BJ (cell line): ENCODE data around the gene MRPL52. TPM values are rescaled to one million over a fixed set of nuclear protein-coding genes. Genes with fewer than 3 reads are reported as not detected.

Experiments
- CTCF ChIA-PET: fragments of 350-600 bp; formaldehyde crosslinking; extraction: SDS; loops from one replicate; lab custom pipeline; 2021; ENCODE audit warnings: antibody characterized with exemption, inconsistent platforms; lab: Yijun Ruan, JAX
- POLR2A ChIA-PET: fragments of 300-600 bp; sonication (Branson Sonifier 250); formaldehyde crosslinking; extraction: SDS; loops from one replicate; lab custom pipeline; 2021; ENCODE audit warnings: antibody characterized with exemption; lab: Charles Lee
- DNase-seq: peaks from one replicate; pipeline ENCODE4 v3.0.0-alpha.2; 2011; ENCODE audit warnings: low read depth
- H3K27me3 ChIP-seq: 2 replicates; pipeline ENCODE4 v1.6.0; 2011; ENCODE audit warnings: low read length; ENCODE audit not compliant: control insufficient read depth, insufficient read depth
- H3K36me3 ChIP-seq: 2 replicates; pipeline ENCODE4 v1.5.1; 2011; ENCODE audit warnings: low read length; ENCODE audit not compliant: control insufficient read depth, insufficient read depth
- H3K4me3 ChIP-seq: 2 replicates; pipeline ENCODE4 v1.5.1; 2011; ENCODE audit warnings: low read depth, mild to moderate bottlenecking, control low read depth, low read length
- CTCF ChIP-seq: IDR thresholded peaks from 2 replicates; pipeline ENCODE4 v1.5.1; 2011; ENCODE audit warnings: low read depth, mild to moderate bottlenecking, control low read depth, inconsistent platforms, low read length, moderate library complexity; ENCODE audit not compliant: insufficient read depth
- polyA plus RNA-seq: library from polyadenylated mRNA; depleted of rRNA; stranded (reverse); fragments of >200 nt; gene quantifications from 2 replicates; pipeline ENCODE4 v1.2.3, GENCODE V29; 2011

MRPL52 gene
- polyA plus RNA-seq, 1 experiment, result 66.7 TPM

DNA sequence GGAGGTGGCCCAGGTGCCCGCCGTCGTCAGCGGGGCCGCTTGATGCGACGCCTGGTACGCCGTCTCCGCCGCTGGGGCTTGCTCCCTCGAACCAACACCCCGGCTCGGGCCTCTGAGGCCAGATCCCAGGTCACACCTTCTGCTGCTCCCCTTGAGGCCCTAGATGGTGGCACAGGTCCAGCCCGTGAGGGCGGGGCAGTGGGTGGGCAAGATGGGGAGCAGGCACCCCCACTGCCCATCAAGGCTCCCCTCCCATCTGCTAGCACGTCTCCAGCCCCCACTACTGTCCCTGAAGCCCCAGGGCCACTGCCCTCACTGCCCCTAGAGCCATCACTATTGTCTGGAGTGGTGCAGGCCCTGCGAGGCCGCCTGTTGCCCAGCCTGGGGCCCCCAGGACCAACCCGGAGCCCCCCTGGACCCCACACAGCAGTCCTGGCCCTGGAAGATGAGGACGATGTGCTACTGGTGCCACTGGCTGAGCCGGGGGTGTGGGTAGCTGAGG is 47.4 kb downstream of the MRPL52 start:
- DNase-seq, result no peak
- H3K4me3 ChIP-seq, result no peak overlapping the region
- CTCF ChIA-PET, result interaction anchor here (1.7 kb wide), 1 partner anchor 54 kb away, joined by 3 read pairs; no protein-coding TSS in a partner anchor
- no peak for TF ChIP-seq CTCF
- POLR2A ChIA-PET, result no interaction called here
- no peaks in the 10 kb centered on the region for H3K27me3 ChIP-seq
- H3K36me3 ChIP-seq, result peaks cover 49% of the 10 kb centered on the region

- H3K36me3 ChIP-seq, result peaks cover 48% of the 10 kb centered on the region
- no peak overlapping the region for H3K4me3 ChIP-seq
- no peaks in the 10 kb centered on the region for H3K27me3 ChIP-seq
- POLR2A ChIA-PET, result no interaction called here
- TF ChIP-seq CTCF, result no peak
- no peak for DNase-seq
- CTCF ChIA-PET, result interaction anchor here (0.6 to 1.2 kb wide), 5 partner anchors 22 to 322 kb away, joined by 3 to 4 read pairs (median 3); partner anchors contain the start of gene PRMT5
Measured at GRCh38 chr14:22878271-22879246, 48.9 kb downstream of the MRPL52 start.

GRCh38 chr14:22882064-22882463 is 52.4 kb downstream of the MRPL52 start:
- no peak for DNase-seq
- ChIA-PET CTCF (interaction anchor here (0.8 to 6.9 kb wide), 7 partner anchors 10 to 187 kb away, joined by 3 to 76 read pairs (median 4); partner anchors contain the start of genes LRP10 and PRMT5), POLR2A (no interaction called here)
- Histone ChIP-seq H3K36me3 (peaks cover 19% of the 10 kb centered on the region), H3K4me3 (no peak overlapping the region), H3K27me3 (no peaks in the 10 kb centered on the region)
- no peak for TF ChIP-seq CTCF

- ChIA-PET CTCF (interaction anchor here (0.8 to 6.9 kb wide), 7 partner anchors 10 to 293 kb away, joined by 3 to 76 read pairs (median 4); partner anchors contain the start of genes DAD1, LRP10 and PRMT5), POLR2A (no interaction called here)
- no peak for DNase-seq
- Histone ChIP-seq H3K27me3 (no peaks in the 10 kb centered on the region), H3K4me3 (no peak overlapping the region), H3K36me3 (peaks cover 14% of the 10 kb centered on the region)
- TF ChIP-seq CTCF, result no peak
Measured at GRCh38 chr14:22882529-22883172, 53.0 kb downstream of the MRPL52 start.
